Measurements from ENCODE around the gene VGLL4.

DNA sequence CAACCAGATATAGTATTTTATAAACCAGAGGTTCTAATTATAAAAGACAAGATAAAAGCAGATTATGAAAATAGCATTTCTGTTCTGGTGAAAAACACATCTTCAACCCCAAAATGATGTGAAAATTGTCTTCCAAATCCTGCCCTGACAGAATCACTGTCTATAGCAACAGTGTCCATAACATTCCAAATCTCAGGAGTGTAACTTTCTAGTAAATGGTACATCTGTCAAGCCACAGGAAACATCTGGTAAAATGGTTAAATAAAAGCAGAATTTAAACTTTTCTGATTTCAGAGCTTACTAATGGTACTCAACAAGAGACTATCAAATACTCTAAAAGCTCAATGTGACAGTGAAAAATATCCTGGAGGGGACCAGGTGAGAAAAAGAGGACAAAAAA lies 60.5 kb downstream of the VGLL4 start:
- TF ChIP-seq, protein P1, sequence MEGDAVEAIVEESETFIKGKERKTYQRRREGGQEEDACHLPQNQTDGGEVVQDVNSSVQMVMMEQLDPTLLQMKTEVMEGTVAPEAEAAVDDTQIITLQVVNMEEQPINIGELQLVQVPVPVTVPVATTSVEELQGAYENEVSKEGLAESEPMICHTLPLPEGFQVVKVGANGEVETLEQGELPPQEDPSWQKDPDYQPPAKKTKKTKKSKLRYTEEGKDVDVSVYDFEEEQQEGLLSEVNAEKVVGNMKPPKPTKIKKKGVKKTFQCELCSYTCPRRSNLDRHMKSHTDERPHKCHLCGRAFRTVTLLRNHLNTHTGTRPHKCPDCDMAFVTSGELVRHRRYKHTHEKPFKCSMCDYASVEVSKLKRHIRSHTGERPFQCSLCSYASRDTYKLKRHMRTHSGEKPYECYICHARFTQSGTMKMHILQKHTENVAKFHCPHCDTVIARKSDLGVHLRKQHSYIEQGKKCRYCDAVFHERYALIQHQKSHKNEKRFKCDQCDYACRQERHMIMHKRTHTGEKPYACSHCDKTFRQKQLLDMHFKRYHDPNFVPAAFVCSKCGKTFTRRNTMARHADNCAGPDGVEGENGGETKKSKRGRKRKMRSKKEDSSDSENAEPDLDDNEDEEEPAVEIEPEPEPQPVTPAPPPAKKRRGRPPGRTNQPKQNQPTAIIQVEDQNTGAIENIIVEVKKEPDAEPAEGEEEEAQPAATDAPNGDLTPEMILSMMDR (IDR thresholded peaks at IDR 0.05) = no peak
- TF ChIP-seq, protein P2, sequence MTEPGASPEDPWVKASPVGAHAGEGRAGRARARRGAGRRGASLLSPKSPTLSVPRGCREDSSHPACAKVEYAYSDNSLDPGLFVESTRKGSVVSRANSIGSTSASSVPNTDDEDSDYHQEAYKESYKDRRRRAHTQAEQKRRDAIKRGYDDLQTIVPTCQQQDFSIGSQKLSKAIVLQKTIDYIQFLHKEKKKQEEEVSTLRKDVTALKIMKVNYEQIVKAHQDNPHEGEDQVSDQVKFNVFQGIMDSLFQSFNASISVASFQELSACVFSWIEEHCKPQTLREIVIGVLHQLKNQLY (CRISPR knock-in tag; IDR thresholded peaks at IDR 0.05) = no peak
- TF ChIP-seq, protein P3, sequence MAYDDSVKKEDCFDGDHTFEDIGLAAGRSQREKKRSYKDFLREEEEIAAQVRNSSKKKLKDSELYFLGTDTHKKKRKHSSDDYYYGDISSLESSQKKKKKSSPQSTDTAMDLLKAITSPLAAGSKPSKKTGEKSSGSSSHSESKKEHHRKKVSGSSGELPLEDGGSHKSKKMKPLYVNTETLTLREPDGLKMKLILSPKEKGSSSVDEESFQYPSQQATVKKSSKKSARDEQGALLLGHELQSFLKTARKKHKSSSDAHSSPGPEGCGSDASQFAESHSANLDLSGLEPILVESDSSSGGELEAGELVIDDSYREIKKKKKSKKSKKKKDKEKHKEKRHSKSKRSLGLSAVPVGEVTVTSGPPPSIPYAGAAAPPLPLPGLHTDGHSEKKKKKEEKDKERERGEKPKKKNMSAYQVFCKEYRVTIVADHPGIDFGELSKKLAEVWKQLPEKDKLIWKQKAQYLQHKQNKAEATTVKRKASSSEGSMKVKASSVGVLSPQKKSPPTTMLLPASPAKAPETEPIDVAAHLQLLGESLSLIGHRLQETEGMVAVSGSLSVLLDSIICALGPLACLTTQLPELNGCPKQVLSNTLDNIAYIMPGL (CRISPR knock-in tag; IDR thresholded peaks at IDR 0.05) = no peak
- TF ChIP-seq TEAD4 (CRISPR knock-in tag; IDR thresholded peaks at IDR 0.05) (no peak), GRHL2 (CRISPR knock-in tag; IDR thresholded peaks at IDR 0.05; ENCODE audit: insufficient replicate concordance, severe bottlenecking) (no peak), RELA (CRISPR knock-in tag; IDR thresholded peaks at IDR 0.05; ENCODE audit: borderline replicate concordance) (no peak), ZNF121 (CRISPR knock-in tag; IDR thresholded peaks at IDR 0.05) (no peak), NFYB (CRISPR knock-in tag; conservative IDR thresholded peaks at IDR 0.05; ENCODE audit: low read depth) (no peak), CREM (CRISPR knock-in tag; IDR thresholded peaks at IDR 0.05) (no peak), JUN (CRISPR knock-in tag; IDR thresholded peaks at IDR 0.05) (no peak), CREB1 (CRISPR knock-in tag; IDR thresholded peaks at IDR 0.05) (no peak)
- TF ChIP-seq, protein P4, sequence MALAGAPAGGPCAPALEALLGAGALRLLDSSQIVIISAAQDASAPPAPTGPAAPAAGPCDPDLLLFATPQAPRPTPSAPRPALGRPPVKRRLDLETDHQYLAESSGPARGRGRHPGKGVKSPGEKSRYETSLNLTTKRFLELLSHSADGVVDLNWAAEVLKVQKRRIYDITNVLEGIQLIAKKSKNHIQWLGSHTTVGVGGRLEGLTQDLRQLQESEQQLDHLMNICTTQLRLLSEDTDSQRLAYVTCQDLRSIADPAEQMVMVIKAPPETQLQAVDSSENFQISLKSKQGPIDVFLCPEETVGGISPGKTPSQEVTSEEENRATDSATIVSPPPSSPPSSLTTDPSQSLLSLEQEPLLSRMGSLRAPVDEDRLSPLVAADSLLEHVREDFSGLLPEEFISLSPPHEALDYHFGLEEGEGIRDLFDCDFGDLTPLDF (CRISPR knock-in tag; IDR thresholded peaks at IDR 0.05) = no peak
- TF ChIP-seq, protein P5, sequence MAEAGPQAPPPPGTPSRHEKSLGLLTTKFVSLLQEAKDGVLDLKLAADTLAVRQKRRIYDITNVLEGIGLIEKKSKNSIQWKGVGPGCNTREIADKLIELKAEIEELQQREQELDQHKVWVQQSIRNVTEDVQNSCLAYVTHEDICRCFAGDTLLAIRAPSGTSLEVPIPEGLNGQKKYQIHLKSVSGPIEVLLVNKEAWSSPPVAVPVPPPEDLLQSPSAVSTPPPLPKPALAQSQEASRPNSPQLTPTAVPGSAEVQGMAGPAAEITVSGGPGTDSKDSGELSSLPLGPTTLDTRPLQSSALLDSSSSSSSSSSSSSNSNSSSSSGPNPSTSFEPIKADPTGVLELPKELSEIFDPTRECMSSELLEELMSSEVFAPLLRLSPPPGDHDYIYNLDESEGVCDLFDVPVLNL (CRISPR knock-in tag; IDR thresholded peaks at IDR 0.05; ENCODE audit: borderline replicate concordance, low read depth) = no peak
- TF ChIP-seq, protein P6, sequence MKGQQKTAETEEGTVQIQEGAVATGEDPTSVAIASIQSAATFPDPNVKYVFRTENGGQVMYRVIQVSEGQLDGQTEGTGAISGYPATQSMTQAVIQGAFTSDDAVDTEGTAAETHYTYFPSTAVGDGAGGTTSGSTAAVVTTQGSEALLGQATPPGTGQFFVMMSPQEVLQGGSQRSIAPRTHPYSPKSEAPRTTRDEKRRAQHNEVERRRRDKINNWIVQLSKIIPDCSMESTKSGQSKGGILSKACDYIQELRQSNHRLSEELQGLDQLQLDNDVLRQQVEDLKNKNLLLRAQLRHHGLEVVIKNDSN (CRISPR knock-in tag; IDR thresholded peaks at IDR 0.05) = no peak

All from WTC11 (cell line).